SU-DHL-6 (cell line): ENCODE results near the gene ALOX5AP.

Experiments
- CTCF ChIP-seq: fragments of 200-600 bp; sonication (generic); IDR thresholded peaks from one replicate; pipeline ENCODE4 v1.5.1; 2017; ENCODE audit warnings: antibody characterized with exemption, mild to moderate bottlenecking, low read length, moderate library complexity; ENCODE audit not compliant: insufficient read depth, poor library complexity, severe bottlenecking
- EZH2phosphoT487 ChIP-seq: fragments of 200-600 bp; sonication (generic), shearing (Covaris generic); conservative IDR thresholded peaks from 2 replicates; pipeline ENCODE4 v1.6.1; 2018; ENCODE audit warnings: mild to moderate bottlenecking, antibody characterized with exemption, low read length, moderate library complexity, mixed read lengths

DNA sequence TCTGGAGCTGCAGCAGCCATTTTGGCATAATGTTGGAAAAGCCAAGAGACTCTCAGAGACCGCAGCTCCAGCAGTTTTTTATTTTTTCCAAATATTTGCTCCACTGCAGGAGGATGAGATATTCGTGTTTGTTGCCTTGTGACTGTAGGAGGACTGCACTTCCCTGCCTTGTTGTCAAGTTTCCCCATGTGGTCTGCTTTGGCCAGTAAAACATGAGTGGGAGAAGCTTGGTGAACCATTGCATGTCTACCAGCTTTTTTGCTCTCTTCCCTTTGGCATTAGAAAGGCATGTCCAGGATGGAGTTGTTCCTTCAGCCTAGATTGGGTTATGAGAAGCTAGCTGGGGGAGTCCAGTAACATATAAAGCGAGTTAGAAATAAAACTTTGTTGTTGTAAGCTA is 47.7 kb upstream of the ALOX5AP start:
- TF ChIP-seq CTCF (no peak), EZH2phosphoT487 (no peak)
